ENCODE measurements around the gene SCAANT1.

Gene SCAANT1

DNA sequence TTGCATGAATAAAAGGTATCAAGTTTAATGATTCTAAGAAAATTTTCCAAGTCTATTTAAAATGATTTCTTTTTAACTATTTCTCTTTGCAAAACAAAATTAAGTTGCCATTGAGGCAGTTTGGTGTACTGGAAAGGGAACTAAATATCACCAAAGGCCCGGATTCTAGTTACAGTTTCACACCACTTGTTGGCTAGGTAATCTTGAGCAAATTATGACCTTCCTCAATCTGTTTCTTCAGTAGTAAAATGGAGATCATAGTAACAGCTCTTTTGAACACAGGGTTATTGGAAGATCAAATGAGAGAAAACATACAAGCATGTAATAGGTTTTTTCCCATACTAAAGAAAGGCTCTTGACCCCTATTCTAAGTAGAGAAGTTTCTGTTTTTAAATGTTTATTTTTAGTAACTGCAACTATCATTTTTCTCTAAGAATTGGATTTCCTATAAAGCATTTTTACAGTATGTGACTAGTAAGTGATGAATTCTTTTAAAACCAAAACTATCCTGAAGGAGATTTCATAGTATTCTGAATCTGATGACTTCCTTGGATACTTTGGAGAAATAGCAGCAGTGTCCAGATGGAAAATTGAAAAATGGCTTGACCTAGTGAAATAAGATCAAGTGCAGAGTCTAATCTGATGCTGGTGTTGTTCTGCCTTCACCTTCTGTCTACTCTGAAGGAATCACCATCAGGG, 15.7 kb downstream of the SCAANT1 start:
- DNase-seq, result no peak

DNA sequence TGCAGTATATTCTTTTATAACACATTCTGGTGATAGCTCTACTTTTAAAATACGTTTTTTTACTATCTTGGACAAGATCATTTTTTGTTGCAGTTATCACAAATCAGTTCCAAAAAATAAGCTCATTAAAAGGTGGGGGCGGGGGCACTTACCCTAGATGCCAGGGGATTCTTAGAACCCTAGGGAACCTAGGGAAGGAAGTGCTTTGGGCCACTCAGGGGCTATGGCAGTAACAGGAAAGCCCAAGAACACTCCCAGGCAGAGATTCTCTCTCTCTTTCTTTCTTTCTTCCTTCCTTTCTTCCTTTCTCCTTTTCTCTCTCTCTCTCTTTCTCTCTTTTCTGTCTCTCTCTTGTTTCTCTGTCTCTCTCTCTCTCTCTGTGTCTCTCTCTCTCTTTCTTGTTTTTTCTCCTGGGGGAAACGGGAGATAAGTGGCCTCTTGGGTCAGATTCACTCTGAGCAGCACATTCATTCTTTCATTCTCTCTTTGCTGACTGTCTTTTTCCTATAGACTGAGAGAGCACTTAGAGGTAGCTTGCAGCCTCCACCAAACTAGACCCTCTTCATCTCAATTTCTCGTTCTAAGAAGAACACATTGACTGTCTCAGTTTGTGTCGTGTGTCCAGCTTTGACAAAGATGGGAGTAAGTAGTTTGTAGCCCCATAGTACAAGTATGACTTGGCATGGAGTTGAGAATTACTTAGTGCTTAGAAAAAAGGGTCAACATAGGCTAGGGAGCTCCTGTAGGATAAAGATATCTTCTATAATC, 16.6 kb downstream of the SCAANT1 start:
- DNase-seq, result no peak

DNA sequence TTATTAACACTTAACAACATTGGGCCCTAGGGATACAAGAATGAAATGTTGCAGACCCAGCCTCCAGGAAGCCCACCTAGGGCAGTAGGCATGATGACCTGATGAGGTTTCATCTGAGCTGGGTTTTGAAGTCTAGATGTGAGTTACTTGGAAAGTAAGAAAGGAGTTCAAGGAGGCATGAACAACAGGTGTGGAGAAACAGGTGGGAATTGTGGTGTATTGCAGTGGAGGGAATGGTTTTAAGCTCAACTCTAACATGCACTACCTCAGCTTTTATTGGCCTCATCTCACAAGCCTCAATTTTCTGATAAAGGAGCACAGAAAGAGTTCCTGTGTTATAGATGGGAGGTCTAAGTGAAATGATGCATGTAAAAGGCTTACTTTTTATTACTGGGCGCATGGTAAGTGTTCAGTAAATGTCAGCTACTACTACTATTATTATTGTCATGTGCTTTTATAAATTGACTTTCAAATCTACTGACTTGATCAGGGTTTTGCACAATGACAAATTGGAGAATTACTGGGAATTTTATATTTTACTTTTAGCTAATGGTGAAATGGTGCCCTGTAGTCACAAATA, 19.3 kb downstream of the SCAANT1 start:
- no peak for DNase-seq

DNA sequence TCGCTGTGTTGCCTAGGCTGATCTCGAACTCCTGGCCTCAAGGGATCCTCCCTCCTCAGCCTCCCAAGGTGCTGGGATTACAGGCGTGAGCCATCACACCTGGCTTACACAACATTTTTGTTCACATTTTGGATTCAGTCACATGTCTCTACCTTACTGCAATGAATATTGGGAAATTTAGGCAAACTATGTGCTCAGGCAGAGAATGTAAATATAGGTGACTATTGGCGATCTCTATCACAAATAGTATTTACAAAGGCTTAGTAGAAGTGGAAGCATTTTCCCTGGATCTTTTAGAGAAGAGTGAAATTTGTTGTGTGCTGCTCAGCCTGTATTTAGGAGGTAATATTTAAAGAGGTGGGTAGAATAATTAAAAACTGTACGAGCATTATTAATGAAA, 20.7 kb downstream of the SCAANT1 start:
- DNase-seq, result no peak

DNA sequence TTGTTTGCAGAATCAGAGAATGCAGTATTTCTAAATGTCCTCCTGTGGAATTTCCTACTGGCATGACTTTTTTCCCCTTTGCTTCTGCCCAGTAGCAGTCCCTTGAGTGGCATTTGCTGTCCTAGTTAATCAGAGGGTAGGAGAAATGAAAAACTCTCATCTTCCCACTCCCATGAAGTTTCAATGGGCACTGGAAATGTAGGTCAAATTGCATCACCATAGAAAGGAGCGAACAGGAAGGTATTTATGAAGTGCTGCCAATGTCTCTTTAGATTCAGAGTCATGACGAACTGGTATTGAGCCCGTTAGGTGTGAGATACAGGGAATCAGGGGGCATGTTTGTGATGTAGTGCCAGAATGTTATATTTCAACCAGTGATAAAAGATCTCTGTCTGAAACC, 25.3 kb downstream of the SCAANT1 start:
- DNase-seq, result no peak

DNA sequence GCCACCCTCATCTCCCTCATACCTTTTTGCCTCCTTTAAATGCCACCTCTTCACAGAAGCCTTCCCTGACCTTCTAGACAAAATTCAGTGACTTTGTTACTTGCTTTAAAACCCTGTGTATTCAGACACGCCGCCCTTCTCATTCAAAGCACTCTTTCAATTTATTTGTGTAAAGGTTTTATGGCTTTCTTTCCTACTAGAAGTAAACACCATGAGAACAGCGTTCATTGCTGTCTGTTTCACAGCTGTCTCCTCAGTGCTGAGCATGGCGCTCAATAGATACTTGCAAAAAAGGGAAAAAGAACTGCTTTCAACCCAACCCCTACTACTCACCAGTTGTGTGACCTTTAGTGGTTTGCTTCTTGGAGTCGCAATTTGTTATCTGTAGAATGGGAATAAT, 31.5 kb downstream of the SCAANT1 start:
- DNase-seq, result no peak

DNA sequence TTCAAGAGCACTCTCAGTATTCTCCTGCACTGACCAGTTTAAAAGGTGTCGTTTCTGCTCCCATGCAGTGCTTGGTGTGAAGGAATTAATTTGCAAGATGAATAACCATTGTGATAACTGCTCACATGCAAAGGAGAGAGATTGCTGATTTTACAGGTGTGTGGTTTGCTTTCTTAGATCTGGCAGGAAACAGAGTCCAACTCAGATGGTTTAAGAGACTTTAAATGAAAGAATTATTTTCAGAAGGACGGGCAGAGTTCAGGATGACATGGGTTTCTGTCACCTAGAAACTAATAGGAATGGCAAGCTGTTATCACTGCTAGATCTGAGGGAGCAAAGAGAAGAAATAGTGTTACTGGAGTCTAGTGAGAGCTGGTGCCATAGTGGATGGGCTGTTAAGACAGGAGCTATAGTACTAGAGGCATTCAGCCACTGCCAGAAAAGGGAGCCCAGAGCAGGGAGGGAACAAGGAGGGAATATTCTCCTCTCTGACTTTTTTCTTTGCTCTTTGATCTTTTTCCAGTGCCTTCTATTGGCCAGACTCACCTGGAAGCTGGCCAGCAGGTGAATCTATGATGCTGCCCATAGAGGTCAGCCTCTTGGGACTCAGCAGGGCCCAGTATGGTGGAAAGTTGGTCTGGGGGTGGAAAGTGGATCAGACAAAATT, 33.7 kb downstream of the SCAANT1 start:
- no peak for DNase-seq

DNA sequence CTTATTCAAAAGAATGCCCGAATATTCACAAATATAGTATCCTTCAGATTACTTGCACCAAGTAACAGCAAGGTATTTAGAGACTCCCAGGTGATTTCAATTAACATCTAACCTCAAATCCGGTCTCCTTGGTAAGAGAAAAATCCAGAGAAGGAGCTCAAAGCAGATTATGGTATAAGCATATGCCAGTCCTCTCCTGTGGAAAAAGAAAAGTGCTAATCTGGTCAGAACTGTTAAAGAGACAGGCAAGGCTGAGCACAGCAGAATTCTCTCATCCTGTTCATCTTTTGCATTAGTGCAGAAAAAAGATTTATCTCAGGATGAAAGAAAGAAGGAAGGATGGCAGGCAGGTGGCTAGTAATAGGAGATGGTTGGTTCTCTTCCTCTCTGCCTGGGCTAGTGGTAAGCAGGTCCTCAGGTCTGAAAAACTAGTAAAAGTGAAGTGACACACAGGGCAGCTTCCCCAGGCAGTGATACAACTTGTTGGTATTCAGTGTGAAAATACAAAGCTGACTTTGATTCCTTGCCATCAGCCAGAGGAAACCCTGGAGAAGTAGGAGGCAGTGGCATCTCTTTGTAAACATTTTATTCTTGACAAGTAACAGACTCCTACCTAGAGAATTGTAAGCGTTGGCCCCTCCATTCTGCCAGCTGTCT, 34.3 kb downstream of the SCAANT1 start:
- no peak for DNase-seq

DNA sequence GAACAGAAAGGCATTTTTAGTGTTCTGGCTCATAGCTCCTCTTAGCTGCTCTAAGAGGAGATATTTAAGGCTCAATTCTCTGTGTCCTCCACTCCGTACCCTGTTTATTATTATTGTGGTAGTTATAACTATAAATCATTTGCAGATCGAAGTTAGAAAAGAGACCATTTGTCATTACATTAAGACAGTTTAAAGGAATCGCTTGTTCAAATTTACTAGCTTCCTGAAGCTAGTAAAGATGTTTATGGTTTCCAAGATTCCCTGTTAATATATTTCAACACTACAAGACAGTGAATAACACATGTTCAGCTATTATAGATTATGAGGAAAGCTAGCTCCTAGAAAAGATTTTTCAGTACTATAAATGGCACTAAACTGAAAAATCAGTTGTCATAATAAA, 35.9 kb downstream of the SCAANT1 start:
- DNase-seq, result no peak

DNA sequence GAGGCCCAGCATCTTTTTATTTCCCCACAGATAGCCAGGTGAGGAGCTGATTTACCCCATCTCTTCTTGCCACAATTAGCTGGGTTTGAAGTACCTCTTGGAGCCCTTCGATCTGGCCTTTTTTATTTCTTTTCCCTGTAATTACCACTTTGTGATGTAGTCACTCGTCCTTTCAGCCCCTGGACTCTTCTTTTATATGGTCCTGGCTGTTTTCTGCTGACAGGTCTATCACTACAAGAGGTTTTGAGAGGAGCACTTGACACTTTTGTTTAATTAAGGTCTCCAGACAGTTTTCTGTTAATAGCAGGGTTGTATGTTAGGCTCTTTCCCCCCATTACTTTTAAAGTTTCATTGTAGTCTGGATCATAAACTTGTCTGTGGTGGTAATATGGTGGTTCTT, 36.7 kb downstream of the SCAANT1 start:
- DNase-seq, result no peak

DNA sequence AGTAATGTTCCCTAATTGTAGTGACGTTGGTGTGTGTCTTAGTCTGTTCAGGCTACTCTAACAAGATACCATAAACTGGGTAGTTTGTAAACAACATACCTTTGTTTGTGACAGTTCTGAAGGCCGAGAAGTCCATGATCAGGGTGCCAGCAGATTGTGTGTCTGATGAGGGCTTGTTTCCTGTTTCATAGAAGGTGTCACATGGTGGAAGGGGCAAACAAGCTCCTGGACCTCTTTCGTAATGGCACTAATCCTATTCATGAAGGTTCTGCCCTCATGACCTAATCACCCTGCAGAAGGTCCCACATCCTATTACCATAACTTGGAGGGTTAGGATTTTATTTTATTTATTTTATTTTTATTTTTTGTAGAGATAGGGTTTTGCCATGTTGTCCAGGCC, 37.4 kb downstream of the SCAANT1 start:
- DNase-seq, result no peak

DNA sequence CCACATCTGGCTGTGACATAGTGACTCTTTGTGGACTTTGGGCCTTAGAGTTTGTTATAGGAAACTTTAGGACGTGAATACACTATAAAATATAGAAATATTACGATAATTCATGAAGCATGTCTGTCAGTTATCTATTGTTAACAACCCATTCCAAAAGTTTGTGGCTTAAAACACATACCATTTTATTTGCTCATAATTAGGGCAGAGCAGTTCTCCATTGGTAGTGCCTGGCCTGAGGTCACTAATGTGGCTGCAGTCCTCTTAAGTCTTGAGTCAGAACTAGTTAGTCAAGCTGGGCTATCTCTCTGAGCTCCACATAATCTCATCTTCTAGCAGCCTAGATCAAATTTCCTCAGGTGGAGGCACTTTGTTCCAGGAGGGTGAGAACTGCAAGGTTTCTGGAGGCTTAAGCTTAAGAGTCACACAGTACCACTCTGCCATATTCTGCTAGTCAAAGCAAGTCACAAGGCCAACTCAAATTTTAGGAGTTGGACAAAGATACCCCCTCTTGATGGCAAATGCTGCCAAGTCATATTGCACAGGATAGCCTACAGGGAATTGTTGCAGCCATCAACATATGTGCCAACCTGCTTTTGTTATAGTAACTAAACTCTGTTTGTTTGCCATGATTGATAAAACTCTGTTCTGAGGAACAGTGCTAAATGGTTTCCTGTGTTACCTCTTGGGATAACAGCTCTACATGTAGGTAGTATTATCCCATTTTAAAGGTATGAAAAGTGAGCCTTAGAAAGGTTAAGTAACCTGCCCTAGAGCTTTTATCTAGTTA, 39.9 kb downstream of the SCAANT1 start:
- DNase-seq, result no peak

DNA sequence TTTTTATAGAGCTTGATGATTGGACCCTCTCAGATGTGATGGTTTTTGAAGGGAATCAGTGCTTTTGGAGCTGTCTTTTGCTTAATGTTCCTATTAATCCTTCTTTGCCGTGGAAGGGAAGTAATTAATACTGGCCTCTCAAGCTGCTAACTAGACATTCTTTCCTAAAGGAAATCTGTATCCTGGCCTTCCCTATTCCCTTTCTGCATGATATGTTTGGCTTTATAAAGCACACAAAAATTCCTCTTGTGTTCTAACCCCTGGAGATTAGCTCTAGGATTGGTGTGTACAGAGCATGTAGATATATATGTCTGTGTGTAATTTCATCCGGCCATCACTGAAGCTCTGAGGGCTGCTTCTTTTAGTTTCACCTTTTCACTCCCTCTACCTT, 41.6 kb downstream of the SCAANT1 start:
- DNase-seq, result no peak

DNA sequence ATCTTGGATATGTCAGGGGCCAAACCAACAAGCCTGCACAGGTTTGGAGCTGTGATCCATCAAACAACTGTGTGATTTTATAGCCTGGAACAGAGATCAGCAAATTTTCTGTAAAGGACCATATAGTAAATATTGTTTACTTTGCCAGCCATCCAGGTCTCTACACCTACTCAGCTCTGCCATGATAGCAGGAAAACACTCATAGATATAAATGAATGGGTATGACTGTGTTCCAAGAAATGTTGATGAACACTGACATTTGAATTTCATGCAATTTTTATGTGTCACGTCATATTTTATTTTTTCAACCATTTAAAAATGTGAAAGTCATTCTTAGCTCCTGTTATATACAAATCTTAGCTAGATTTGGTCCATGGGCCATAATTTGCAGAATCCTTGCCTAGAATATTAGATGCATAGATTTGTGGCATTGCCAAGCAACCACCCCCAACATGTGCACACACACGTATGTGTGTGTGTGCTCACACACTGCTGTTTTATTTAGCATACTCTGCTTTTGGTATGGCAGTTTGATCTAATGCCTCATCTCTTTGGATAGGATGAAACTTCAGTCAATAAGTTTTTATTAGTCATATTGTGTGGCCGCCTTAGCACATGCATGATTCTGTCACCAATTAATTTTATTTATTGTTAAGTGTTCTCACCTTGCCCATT, 42.1 kb downstream of the SCAANT1 start:
- DNase-seq, result no peak

DNA sequence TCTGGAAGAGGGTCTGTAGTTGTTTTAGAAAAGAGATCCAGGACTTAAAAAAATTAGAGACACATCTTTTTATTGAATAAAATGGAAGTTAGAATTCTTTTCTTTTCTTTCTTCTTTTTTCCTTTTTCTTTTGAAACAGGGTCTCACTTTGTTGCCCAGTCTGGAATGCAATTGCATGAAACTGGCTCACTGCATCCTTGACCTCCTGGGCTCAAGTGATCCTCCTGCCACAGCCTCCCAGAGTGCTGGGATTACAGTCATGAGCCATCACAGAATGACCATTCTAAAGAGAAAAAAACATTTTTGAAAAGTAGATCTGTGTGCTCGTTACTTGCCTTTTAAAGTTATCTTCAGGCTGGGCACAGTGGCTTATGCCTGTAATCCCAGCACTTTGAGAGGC, 45.0 kb downstream of the SCAANT1 start:
- DNase-seq, result no peak

DNA sequence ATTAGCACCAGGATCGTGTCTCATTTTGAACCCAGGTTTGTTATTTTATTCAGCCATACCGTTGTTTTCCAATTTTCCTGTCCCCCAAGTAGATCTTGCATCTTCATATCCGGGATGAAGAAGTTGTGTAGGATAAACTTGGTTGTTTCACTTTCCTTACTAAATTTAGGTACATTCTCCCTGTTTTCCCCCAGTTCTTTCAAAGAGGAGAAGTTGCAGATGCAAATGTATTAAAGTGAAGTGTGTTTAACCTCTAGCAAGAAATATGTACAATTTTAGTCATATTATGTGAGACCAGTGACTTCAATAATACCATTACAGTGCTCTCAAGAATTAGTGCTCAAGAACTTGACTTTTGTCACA, 47.2 kb downstream of the SCAANT1 start:
- no peak for DNase-seq

DNA sequence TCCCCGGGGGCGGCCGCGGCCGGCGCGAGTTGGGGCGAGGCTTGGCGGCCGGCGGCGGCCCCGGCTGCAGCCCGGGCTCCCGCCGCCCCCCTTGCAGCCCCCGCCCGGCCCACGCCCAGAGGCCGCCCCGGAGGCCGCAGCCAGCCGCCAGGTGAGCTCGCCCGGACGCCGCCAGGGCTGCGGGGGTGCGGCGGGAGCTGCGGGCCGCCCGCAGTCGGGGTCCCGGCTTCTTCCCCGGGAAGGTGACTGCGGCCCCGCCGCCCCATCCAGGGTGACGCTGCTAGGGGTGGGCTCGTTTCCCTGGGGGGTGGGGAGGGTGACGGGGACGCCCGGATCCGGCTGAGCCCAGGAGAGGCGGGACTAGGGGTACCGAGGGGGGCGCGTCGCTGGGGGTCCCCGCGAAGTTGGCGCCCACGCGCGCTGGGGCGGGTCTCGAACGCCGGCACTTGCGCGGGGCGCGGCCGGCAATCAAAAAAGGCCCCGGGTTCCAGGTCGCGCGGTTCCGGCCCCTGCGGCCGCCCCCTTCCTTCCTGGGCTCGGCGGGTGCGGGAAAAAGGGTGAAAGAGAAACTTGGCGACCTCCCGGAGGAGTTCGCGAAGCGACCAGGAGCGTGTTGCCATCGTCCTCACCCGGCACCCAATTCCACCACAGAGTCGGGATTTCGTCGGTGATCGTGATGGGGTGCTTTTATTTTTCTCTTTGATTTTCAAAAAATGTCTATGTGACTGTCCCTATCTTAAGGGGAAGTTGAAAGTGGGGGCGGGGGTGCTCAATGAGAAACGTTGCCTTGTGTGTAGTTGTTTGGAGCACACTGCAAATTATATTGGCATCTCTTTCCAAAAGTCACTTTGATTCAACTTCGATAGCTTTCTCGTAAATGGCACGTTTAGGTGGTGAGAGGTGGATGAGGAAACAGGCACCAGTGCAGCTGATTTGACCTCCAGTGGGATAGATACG, 47.9 kb downstream of the SCAANT1 start:
- peak in 1 of 2 donors; percentile 30 for DNase-seq

DNA sequence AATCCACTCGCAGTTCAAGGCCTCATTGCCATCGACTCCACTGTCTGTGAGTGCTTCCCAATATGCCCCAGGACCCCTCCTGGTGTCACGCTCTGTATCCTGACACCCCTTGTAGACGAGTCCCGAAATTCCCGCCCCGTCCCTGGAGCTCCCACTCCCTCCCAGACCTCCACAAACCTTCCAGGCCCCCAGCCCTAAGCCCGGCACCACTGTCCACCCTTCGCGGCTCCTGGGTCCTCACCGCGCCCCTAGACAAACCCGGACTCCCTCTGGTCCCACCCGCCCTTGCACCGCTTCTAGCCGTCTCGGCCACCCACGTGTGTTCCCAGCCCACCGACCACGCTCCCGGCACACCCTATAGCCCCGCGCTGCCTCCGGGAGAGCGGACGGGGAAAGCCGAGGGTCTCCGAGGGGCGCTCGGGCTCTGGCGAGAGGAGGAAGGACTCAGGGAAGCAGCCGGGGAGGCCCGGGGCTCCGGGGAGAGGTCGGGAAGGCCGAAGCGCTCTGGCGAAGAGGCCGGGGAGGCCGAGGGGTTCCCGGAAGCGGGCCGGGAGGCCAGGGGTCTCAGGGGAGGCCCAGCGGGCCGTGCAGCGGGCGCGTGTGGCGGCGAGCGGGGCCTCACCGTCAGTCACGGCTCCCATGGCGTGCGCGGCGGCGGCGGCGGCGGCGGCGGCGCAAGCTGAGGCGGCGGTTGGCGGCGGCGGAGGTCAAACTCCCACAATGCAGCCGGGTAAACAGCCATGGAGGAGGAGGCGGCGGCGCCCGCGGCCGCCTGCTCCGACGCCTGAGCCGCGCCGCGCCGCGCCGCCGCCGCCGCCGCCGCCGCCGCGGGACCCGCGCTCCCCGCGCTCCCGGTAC, 48.8 kb downstream of the SCAANT1 start, which contains the start of the genes ATXN7 and THOC7:
TSS of gene ATXN7 (plus strand) at position 718 of the 858 bp plus-strand sequence. CDS start 48,732 bp downstream, outside the sequence.
TSS of gene THOC7 (minus strand) at position 656 of the 858 bp plus-strand sequence. CDS start at position 641, 15 bp downstream.
- peak; percentile 27 to 61 for DNase-seq

DNA sequence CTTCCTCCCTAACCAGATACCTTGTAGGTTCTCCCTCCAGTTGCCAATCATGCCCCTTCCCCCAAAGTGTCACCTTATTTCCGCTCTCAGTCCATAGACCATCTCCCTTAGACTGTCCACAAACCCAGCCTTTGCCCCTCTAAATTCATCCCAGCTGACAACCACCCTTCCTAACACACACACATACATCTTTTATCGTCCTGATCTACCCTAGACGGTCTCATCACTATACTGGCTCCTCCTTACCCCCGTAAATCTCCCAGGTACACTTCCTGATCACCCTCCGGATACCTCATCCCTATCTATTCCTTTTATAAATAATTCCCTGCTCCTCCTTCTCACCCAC, 49.4 kb downstream of the SCAANT1 start:
- DNase-seq, result no peak
